Dedifferentiated amniotic fluid mesenchymal stem cell (primary cell): ENCODE measurements around the gene ANKS1A.
"Not testable (repeated sequence)": the region's sequence is repeated elsewhere in the genome, so short reads cannot be mapped to it uniquely, and the experiment has no call there.

Experiments used
- DNase-seq: peaks from one replicate; pipeline ENCODE4 v3.0.0-alpha.2; 2016; ENCODE audit errors: extremely low spot score

Gene ANKS1A

GRCh38 chr6:34884073-34884472, 5.0 kb upstream of the ANKS1A start:
- not testable (repeated sequence) for DNase-seq

GRCh38 chr6:34884996-34885395, 4.1 kb upstream of the ANKS1A start:
- no peak for DNase-seq

- not testable (repeated sequence) for DNase-seq
Observed at GRCh38 chr6:34885837-34886236, 3.2 kb upstream of the ANKS1A start.

- peak; percentile 96 for DNase-seq
Observed at GRCh38 chr6:34887753-34888513, 1.1 kb upstream of the ANKS1A start, which contains the start of gene TAF11. Gene TAF11, minus strand, starts transcription at chr6:34888042. Its CDS starts 85 bp downstream, at chr6:34887957.

GRCh38 chr6:34888514-34888856, 570 bp upstream of the ANKS1A start:
- DNase-seq: no peak

- no peak for DNase-seq
Observed at GRCh38 chr6:34890533-34890925, 1.5 kb downstream of the ANKS1A start.

GRCh38 chr6:34891296-34891695, 2.2 kb downstream of the ANKS1A start:
- no peak for DNase-seq

GRCh38 chr6:34894693-34895092, 5.6 kb downstream of the ANKS1A start:
- no peak for DNase-seq

- no peak for DNase-seq
Observed at GRCh38 chr6:34897130-34897529, 8.1 kb downstream of the ANKS1A start.

- DNase-seq: no peak
Observed at GRCh38 chr6:34897716-34898115, 8.7 kb downstream of the ANKS1A start.

- DNase-seq: not testable (repeated sequence)
Observed at GRCh38 chr6:34899748-34900147, 10.7 kb downstream of the ANKS1A start.

- no peak for DNase-seq
Observed at GRCh38 chr6:34900321-34901031, 11.4 kb downstream of the ANKS1A start.

GRCh38 chr6:34901930-34902329, 12.9 kb downstream of the ANKS1A start:
- no peak for DNase-seq

- DNase-seq: no peak
Observed at GRCh38 chr6:34904990-34905613, 16.0 kb downstream of the ANKS1A start.

- no peak for DNase-seq
Observed at GRCh38 chr6:34906826-34907225, 17.8 kb downstream of the ANKS1A start.

- no peak for DNase-seq
Observed at GRCh38 chr6:34908194-34908593, 19.1 kb downstream of the ANKS1A start.

GRCh38 chr6:34909320-34909883, 20.3 kb downstream of the ANKS1A start:
- DNase-seq: no peak

- no peak for DNase-seq
Observed at GRCh38 chr6:34911822-34912221, 22.8 kb downstream of the ANKS1A start.

GRCh38 chr6:34912715-34913464, 23.8 kb downstream of the ANKS1A start:
- no peak for DNase-seq

- DNase-seq: no peak
Observed at GRCh38 chr6:34914358-34914757, 25.3 kb downstream of the ANKS1A start.

GRCh38 chr6:34916348-34916967, 27.4 kb downstream of the ANKS1A start:
- no peak for DNase-seq
